Uterus (tissue), 2 donors: ENCODE data around the gene EIF6.

Source experiments
- CTCF ChIP-seq, 4 experiments: fragments of 200-600 bp in 2 of 4; fragments of 450-650 bp in 2 of 4; sonication (generic) in 2 of 4; IDR thresholded peaks; one replicate each; pipeline ENCODE4 v1.5.1; 2016 to 2019; ENCODE audit warnings: antibody characterized with exemption in 4 of 4, mild to moderate bottlenecking in 2 of 4, moderate library complexity in 1 of 4
- POLR2A ChIP-seq, 2 donors: fragments of 450-650 bp; IDR thresholded peaks; one replicate each; pipeline ENCODE4 v1.6.1; 2016; ENCODE audit warnings: antibody characterized with exemption in 2 of 2, mild to moderate bottlenecking in 1 of 2, moderate library complexity in 1 of 2

GRCh38 chr20:35238170-35238569, 46.4 kb downstream of the EIF6 start:
- no peak for TF ChIP-seq POLR2A (IDR thresholded peaks at IDR 0.05)
- no peak for TF ChIP-seq CTCF (IDR thresholded peaks at IDR 0.05)
